ENCODE data around the gene HEATR1.
"Not testable (repeated sequence)": the region's sequence is repeated elsewhere in the genome, so short reads cannot be mapped to it uniquely, and the experiment has no call there.

The HEATR1 gene

GRCh38 chr1:236581528-236581927 is 22.8 kb downstream of the HEATR1 start:
- no peak for DNase-seq

GRCh38 chr1:236580404-236580803 is 23.9 kb downstream of the HEATR1 start:
- DNase-seq = not testable (repeated sequence)

- no peak for DNase-seq
Measured at GRCh38 chr1:236578661-236579060, 25.7 kb downstream of the HEATR1 start.

GRCh38 chr1:236577041-236577440 is 27.3 kb downstream of the HEATR1 start:
- DNase-seq = not testable (repeated sequence)

- DNase-seq = no peak
Measured at GRCh38 chr1:236576004-236576403, 28.3 kb downstream of the HEATR1 start.

- no peak for DNase-seq
Measured at GRCh38 chr1:236575523-236575922, 28.8 kb downstream of the HEATR1 start.

GRCh38 chr1:236568285-236568894 is 35.9 kb downstream of the HEATR1 start:
- no peak for DNase-seq

GRCh38 chr1:236565530-236565929 is 38.8 kb downstream of the HEATR1 start:
- no peak for DNase-seq

GRCh38 chr1:236561976-236562375 is 42.3 kb downstream of the HEATR1 start:
- no peak for DNase-seq

GRCh38 chr1:236560213-236560771 is 44.0 kb downstream of the HEATR1 start:
- DNase-seq = no peak

GRCh38 chr1:236558846-236559245 is 45.5 kb downstream of the HEATR1 start:
- no peak for DNase-seq

GRCh38 chr1:236558081-236558480 is 46.2 kb downstream of the HEATR1 start:
- no peak for DNase-seq

- DNase-seq = no peak
Measured at GRCh38 chr1:236556606-236557005, 47.7 kb downstream of the HEATR1 start.

- no peak for DNase-seq
Measured at GRCh38 chr1:236553370-236553769, 50.9 kb downstream of the HEATR1 start.

GRCh38 chr1:236552901-236553300 is 51.4 kb downstream of the HEATR1 start:
- no peak for DNase-seq

GRCh38 chr1:236552096-236552495 is 52.2 kb downstream of the HEATR1 start:
- DNase-seq = no peak

GRCh38 chr1:236550961-236551851 is 53.1 kb downstream of the HEATR1 start:
- DNase-seq = no peak

GRCh38 chr1:236548452-236548851 is 55.9 kb downstream of the HEATR1 start:
- no peak for DNase-seq

GRCh38 chr1:236545621-236546169 is 58.6 kb downstream of the HEATR1 start:
- no peak for DNase-seq

GRCh38 chr1:236543065-236543669 is 61.1 kb downstream of the HEATR1 start:
- DNase-seq = no peak

- DNase-seq = no peak
Measured at GRCh38 chr1:236541710-236542109, 62.6 kb downstream of the HEATR1 start.

GRCh38 chr1:236540813-236541465 is 63.4 kb downstream of the HEATR1 start:
- DNase-seq = no peak

- DNase-seq = no peak
Measured at GRCh38 chr1:236536540-236536939, 67.8 kb downstream of the HEATR1 start.

Data from cortex of kidney (tissue), 1 donor.